Activated CD4-positive, alpha-beta T cell treated with anti-CD3 and anti-CD28 coated beads, Interleukin-2, amount 10 ng/mL, durations not matched to agents 7 days and 5 days (primary cell): ENCODE data around the gene ELOVL5. TPM values are rescaled to one million over a fixed set of nuclear protein-coding genes. Genes with fewer than 3 reads are reported as not detected.
"Not testable (repeated sequence)": the region's sequence is repeated elsewhere in the genome, so short reads cannot be mapped to it uniquely, and the experiment has no call there.

ENCODE experiments used
- CTCF ChIA-PET: fragments of 350-600 bp; sonication (Branson Sonifier 250); formaldehyde crosslinking; loops from one replicate; lab custom pipeline; 2021; ENCODE audit warnings: antibody characterized with exemption; lab: Charles Lee
- POLR2A ChIA-PET: fragments of 350-600 bp; sonication (Branson Sonifier 250); formaldehyde crosslinking; loops from one replicate; lab custom pipeline; 2021; ENCODE audit warnings: antibody characterized with exemption; lab: Charles Lee
- DNase-seq: peaks from one replicate; pipeline ENCODE4 v3.0.0-alpha.2; 2020
- H3K27ac Mint-ChIP-seq: one replicate; pipeline ENCODE4 v1.8.0; 2021; ENCODE audit warnings: mild to moderate bottlenecking, moderate library complexity, mixed read lengths
- H3K27me3 Mint-ChIP-seq: one replicate; pipeline ENCODE4 v1.8.0; 2021; ENCODE audit warnings: mixed read lengths
- H3K36me3 Mint-ChIP-seq: one replicate; pipeline ENCODE4 v1.8.0; 2021; ENCODE audit warnings: low read depth, mixed read lengths
- H3K4me1 Mint-ChIP-seq: one replicate; pipeline ENCODE4 v1.8.0; 2021; ENCODE audit warnings: mixed read lengths
- H3K4me3 Mint-ChIP-seq: one replicate; pipeline ENCODE4 v1.8.0; 2021; ENCODE audit warnings: mild to moderate bottlenecking, moderate library complexity, mixed read lengths
- H3K9me3 Mint-ChIP-seq: one replicate; pipeline ENCODE4 v1.8.0; 2021; ENCODE audit warnings: mixed read lengths
- total RNA-seq, 2 experiments: library from RNA; stranded (reverse); gene quantifications; one replicate each; pipeline ENCODE4 v1.2.3, GENCODE V29; 2021

Gene ELOVL5
- total RNA-seq, 2 experiments from 2014 or later = 124 to 152 TPM

DNA sequence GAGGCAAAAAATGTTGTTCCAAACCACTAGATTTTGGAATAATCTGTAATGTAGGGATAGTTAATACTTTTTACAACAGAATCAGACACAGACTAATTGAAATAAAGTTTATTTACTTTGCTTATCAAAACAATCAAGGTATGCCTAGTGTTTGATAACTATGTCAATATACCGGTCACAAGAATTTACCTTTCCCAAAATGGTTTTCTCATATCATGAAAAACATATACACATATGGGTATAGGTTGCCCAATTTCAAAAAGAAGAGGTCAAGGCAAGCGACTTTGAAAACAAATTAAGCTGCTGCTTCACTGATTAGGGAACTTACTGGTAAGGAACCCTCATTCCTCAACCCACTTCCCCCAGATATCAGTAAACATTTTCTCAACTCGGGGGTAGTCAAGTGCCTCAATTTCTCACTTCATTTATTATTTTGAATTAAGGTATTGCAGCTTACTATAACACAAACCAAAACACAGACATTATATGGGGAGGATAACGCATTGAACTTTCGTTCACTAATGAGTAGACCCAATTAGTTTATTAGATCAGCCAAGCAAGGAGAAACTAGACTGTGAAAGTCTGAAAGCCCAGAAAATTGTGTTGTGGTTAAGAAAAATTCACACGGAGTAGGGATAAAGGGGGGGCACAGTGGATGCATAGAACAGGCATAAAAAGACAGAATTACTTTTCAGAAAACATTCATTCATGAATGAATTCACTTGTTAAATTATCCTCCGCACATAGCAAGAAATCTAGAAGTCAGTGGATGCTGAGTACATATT lies 9.0 kb upstream of the ELOVL5 start:
- peaks cover 51% of the 10 kb centered on the region for H3K4me1 Mint-ChIP-seq
- H3K27ac Mint-ChIP-seq = peak overlapping the region; percentile 99
- DNase-seq = no peak
- POLR2A ChIA-PET = no interaction called here
- H3K4me3 Mint-ChIP-seq = peak overlapping the region; percentile 40
- CTCF ChIA-PET = no interaction called here
- H3K36me3 Mint-ChIP-seq = no peaks in the 10 kb centered on the region
- H3K9me3 Mint-ChIP-seq = peaks cover 5% of the 10 kb centered on the region
- peaks cover 16% of the 10 kb centered on the region for H3K27me3 Mint-ChIP-seq

DNA sequence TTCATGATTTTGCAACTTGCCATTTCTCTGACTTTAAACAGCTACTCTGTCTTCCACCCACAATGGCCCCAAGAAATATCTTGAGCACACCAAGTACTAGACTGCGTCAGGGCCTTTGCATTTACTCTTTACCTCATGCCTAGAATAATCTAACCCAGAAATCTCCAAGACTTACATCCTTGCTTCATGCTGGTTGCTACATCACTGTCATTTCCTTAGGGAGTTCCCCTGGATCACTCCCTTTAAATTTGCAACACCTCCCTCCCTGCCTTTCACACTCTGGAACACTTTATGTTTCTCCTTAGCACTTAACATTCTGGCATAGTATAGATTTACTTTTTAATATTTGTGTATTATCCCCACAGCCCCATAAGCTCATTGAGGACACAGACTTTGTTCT lies 4.9 kb upstream of the ELOVL5 start:
- no peaks in the 10 kb centered on the region for H3K36me3 Mint-ChIP-seq
- H3K4me1 Mint-ChIP-seq = peaks cover 28% of the 10 kb centered on the region
- H3K9me3 Mint-ChIP-seq = no peaks in the 10 kb centered on the region
- H3K27me3 Mint-ChIP-seq = peaks cover 28% of the 10 kb centered on the region
- no peak overlapping the region for H3K4me3 Mint-ChIP-seq
- H3K27ac Mint-ChIP-seq = no peak overlapping the region
- POLR2A ChIA-PET = no interaction called here
- no peak for DNase-seq
- CTCF ChIA-PET = interaction anchor here (0.9 kb wide), 1 partner anchor 10 kb away, joined by 3 read pairs; no protein-coding TSS in a partner anchor

DNA sequence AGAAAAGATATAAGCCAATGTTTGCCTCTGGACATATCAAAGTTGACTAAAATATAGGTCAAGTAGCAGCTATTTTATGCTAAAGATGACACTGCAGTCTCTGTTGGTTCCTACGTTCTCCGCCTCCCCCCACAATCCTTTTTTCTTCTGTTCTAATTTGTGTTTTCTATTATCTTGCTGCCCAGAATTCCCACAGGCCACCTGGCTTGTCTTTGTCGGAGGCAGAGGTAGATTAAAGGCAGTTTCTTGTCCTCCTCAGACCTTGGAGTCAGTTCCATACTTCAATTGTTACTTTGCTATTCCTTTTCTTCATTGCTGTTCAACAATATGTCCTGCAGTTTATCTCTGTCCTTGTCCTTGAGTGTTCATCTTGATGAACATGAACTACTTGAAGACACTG lies 3.6 kb upstream of the ELOVL5 start:
- DNase-seq = no peak
- no peak overlapping the region for H3K4me3 Mint-ChIP-seq
- ChIA-PET POLR2A (no interaction called here), CTCF (interaction anchor here (1.4 to 1.8 kb wide), 2 partner anchors 11 to 75 kb away, joined by 3 to 4 read pairs; no protein-coding TSS in a partner anchor)
- H3K9me3 Mint-ChIP-seq = no peaks in the 10 kb centered on the region
- H3K36me3 Mint-ChIP-seq = peaks cover under 1% of the 10 kb centered on the region
- no peak overlapping the region for H3K27ac Mint-ChIP-seq
- peaks cover 28% of the 10 kb centered on the region for H3K27me3 Mint-ChIP-seq
- H3K4me1 Mint-ChIP-seq = peaks cover 15% of the 10 kb centered on the region

DNA sequence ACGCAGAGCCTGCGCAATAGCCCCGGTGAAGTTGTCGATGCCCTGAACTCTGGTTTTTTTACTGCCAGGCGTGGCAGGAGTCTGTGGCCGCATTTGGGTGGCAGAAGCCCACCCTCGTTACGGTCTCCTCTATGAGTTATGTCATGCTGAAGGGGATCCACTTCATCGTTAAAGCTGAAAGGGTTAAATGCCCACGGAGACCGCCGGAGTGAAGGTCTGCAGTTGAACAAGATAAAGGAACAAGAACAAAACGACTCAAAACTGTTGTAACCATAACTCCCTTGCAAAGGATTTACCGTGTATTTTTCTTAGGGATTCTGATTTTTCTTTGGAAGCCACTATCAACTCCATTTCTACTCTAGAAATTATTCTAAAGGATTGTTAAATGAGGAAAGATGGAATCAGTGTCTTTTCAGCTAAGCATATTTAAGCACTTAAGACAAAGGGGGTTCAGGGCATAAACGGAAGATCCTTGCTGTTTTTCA lies 501 bp upstream of the ELOVL5 start:
- no peaks in the 10 kb centered on the region for H3K9me3 Mint-ChIP-seq
- H3K4me3 Mint-ChIP-seq = peak overlapping the region; percentile 97
- H3K36me3 Mint-ChIP-seq = peaks cover 25% of the 10 kb centered on the region
- H3K27me3 Mint-ChIP-seq = peaks cover 22% of the 10 kb centered on the region
- POLR2A ChIA-PET = interaction anchor here (0.6 kb wide), 1 partner anchor 12 kb away, joined by 3 read pairs; no protein-coding TSS in a partner anchor
- peaks cover 44% of the 10 kb centered on the region for H3K4me1 Mint-ChIP-seq
- peak overlapping the region; percentile 96 for H3K27ac Mint-ChIP-seq
- CTCF ChIA-PET = interaction anchor here (1.9 to 4.2 kb wide), 2 partner anchors 11 to 12 kb away, joined by 8 to 9 read pairs; no protein-coding TSS in a partner anchor
- DNase-seq = no peak

DNA sequence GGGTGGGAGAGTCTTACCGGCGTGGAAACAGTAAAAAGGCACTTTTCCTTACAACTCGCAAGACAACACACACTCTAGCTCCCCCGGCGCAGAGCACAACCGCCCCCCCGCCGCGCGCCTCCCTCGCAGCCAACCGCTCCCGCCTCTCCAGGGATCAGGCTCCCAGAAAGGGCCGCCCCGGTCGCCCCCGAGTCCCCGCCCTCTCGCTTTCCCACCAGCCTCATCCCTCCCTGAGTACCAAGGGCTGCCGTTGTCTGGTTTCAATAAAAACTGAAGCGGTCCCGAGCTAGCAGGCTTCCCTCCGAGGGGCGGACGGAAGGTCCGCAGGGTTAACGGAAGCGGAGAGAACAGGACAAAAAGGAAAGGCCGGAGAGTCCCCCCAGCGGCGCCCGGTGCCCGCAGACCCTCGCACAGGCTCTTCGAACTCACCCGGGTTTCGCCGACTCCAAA lies 804 bp downstream of the ELOVL5 start:
- peak; percentile 53 for DNase-seq
- Mint-ChIP-seq H3K4me3 (peak overlapping the region; percentile 97), H3K9me3 (no peaks in the 10 kb centered on the region), H3K27ac (peak overlapping the region; percentile 93), H3K36me3 (peaks cover 32% of the 10 kb centered on the region), H3K27me3 (peaks cover 14% of the 10 kb centered on the region), H3K4me1 (peaks cover 57% of the 10 kb centered on the region)
- POLR2A ChIA-PET = interaction anchor here (0.6 to 2.1 kb wide), 3 partner anchors 12 to 49 kb away, joined by 3 to 10 read pairs (median 8); no protein-coding TSS in a partner anchor
- CTCF ChIA-PET = interaction anchor here (1.0 to 4.2 kb wide), 5 partner anchors 8 to 26 kb away, joined by 3 to 9 read pairs (median 4); no protein-coding TSS in a partner anchor

DNA sequence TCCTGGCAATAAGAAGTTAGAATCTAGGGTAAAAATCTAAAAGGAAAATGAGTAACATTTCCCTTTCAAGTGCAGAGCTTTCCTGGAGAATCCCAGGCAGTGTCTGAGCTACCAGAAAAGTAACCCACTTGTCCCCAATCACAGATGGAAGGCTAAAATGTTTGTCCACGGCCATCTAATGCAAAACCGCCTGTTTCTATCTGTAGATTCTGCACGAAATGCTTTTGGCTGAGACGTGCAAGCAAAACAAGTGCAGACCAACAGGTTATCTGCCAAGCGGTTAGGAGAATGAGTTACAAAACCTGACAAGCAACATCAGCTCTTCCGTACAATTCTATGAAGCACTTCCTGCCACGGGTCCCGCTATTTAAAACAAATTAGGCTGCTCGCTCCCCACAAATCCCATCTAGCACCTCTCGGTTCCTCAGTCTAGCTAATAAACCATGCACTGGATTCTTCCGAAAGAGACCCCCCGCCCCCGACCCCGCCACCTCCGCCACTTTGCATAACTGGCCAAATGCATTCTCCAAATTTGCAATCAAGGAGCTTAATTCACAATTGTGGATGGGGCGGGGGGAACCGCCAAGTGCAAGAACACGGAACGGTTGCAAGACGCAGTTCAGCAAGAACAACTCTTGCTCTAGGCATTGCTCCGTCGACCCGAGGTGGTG lies 1.4 kb downstream of the ELOVL5 start:
- peaks cover 10% of the 10 kb centered on the region for H3K27me3 Mint-ChIP-seq
- ChIA-PET CTCF (interaction anchor here (0.8 to 4.2 kb wide), 9 partner anchors 9 to 44 kb away, joined by 3 to 9 read pairs (median 4); no protein-coding TSS in a partner anchor), POLR2A (interaction anchor here (0.6 to 2.1 kb wide), 3 partner anchors 12 to 50 kb away, joined by 3 to 10 read pairs (median 8); no protein-coding TSS in a partner anchor)
- peak; percentile 59 for DNase-seq
- H3K36me3 Mint-ChIP-seq = peaks cover 34% of the 10 kb centered on the region
- no peaks in the 10 kb centered on the region for H3K9me3 Mint-ChIP-seq
- H3K4me1 Mint-ChIP-seq = peaks cover 63% of the 10 kb centered on the region
- H3K27ac Mint-ChIP-seq = peak overlapping the region; percentile 93
- H3K4me3 Mint-ChIP-seq = peak overlapping the region; percentile 97

DNA sequence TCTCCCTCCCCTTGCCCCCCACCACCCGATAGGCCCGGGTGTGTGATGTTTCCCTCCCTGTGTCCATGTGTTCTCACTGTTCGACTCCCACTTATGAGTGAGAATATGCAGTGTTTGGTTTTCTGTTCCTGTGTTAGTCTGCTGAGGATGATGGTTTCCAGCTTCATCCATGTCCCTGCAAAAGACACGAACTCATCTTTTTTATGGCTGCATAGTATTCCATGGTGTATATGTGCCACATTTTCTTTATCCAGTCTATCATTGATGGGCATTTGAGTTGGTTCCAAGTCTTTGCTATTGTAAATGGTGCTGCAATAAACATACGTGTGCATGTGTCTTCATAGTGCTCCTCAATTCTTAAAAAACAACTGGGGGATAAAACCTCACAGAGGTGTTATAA lies 2.7 kb downstream of the ELOVL5 start:
- Mint-ChIP-seq H3K36me3 (peaks cover 35% of the 10 kb centered on the region), H3K4me3 (peak overlapping the region; percentile 97), H3K27ac (peak overlapping the region; percentile 93), H3K4me1 (peaks cover 76% of the 10 kb centered on the region)
- not testable (repeated sequence) for H3K27me3 Mint-ChIP-seq, DNase-seq, H3K9me3 Mint-ChIP-seq
- CTCF ChIA-PET = interaction anchor here (1.1 to 4.2 kb wide), 4 partner anchors 8 to 17 kb away, joined by 3 to 9 read pairs (median 6); no protein-coding TSS in a partner anchor
- POLR2A ChIA-PET = interaction anchor here (0.6 to 0.7 kb wide), 2 partner anchors 15 to 16 kb away, joined by 3 read pairs; no protein-coding TSS in a partner anchor

DNA sequence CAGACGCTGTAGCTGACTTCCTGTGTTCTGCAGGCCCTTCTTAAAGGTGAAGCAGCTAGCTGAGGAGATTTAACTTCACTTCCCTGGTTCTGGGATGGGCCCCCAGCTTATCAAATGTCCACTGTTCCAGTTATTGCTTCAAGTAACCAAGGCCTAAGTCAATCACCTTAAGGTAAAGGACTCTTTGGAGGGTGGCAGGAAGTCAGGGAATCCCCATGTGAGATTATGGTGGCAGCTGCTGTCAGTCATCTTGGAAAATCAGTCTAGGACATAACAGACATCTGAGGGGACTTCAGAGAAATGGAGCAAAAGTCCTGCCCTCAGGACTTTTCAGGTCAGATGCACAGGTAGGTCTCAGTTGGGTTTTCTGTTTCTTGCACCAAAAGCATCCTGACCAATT lies 3.8 kb downstream of the ELOVL5 start:
- Mint-ChIP-seq H3K27ac (peak overlapping the region; percentile 5), H3K27me3 (no peaks in the 10 kb centered on the region), H3K4me1 (peaks cover 78% of the 10 kb centered on the region), H3K4me3 (peak overlapping the region; percentile 23), H3K36me3 (peaks cover 35% of the 10 kb centered on the region), H3K9me3 (no peaks in the 10 kb centered on the region)
- ChIA-PET CTCF (interaction anchor here (0.6 to 1.8 kb wide), 4 partner anchors 15 to 52 kb away, joined by 3 to 6 read pairs (median 4); no protein-coding TSS in a partner anchor), POLR2A (no interaction called here)
- DNase-seq = no peak

DNA sequence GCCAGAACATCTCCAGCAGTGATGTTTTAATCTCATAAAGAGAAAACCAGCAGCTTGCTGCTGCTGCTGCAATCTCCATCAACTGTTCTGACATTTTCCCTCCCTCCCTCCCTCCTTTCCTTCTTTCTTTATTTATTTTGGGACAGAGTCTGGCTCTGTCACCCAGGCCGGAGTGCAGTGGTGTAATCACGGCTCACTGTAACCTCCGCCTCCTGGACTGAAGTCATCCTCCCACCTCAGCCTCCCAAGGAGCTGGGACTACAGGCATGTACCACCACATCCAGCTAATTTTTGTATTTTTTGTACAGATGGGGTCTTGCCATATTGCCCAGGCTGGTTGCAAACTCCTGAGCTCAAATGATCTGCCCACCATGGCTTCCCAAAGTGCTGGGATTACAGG lies 5.7 kb downstream of the ELOVL5 start:
- peaks cover 86% of the 10 kb centered on the region for H3K4me1 Mint-ChIP-seq
- CTCF ChIA-PET = interaction anchor here (0.9 to 1.6 kb wide), 3 partner anchors 24 to 34 kb away, joined by 3 to 5 read pairs (median 3); no protein-coding TSS in a partner anchor
- H3K4me3 Mint-ChIP-seq = no peak overlapping the region
- POLR2A ChIA-PET = no interaction called here
- DNase-seq = no peak
- no peak overlapping the region for H3K27ac Mint-ChIP-seq
- no peaks in the 10 kb centered on the region for H3K9me3 Mint-ChIP-seq
- H3K36me3 Mint-ChIP-seq = peaks cover 43% of the 10 kb centered on the region
- H3K27me3 Mint-ChIP-seq = no peaks in the 10 kb centered on the region

DNA sequence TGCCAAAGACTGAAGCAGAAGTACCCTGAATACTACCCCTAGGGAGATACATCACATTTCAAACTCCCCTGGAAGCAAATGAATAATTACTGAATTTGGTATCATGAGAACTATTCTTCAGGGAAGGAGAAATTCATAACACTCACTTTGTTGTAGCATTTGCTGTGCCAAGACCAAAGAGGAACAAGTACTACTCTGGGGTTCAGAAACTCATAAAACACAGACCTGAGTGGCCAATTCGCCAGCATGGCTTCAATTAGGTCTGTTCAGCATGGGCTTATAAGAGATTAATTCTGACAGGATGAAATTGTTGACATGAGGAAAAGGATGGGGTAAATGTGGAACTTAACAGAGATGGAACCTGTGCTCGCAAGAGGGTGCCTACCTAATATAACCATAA lies 6.5 kb downstream of the ELOVL5 start:
- CTCF ChIA-PET = no interaction called here
- POLR2A ChIA-PET = no interaction called here
- DNase-seq = no peak
- Mint-ChIP-seq H3K9me3 (no peaks in the 10 kb centered on the region), H3K36me3 (peaks cover 50% of the 10 kb centered on the region), H3K4me3 (no peak overlapping the region), H3K27me3 (no peaks in the 10 kb centered on the region), H3K27ac (no peak overlapping the region), H3K4me1 (peaks cover 94% of the 10 kb centered on the region)

DNA sequence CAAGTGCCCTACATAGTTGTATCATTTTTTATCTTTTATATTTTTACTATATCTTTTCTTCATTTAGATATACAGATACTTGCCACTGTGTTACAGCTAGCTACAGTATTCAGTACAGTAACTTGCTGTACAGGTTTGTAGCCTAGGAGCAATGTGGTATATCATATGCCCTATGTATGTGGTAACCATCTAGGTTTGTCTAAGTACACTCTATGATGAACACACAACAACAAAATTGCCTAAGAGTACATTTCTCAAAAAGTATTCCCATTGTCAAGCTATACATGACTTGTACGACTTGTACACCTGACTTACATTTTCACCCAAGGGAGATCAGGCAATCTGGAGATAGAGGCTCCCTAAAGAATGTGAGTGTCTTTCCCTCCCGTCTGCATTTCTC lies 8.2 kb downstream of the ELOVL5 start:
- Mint-ChIP-seq H3K27ac (no peak overlapping the region), H3K27me3 (no peaks in the 10 kb centered on the region), H3K36me3 (peaks cover 42% of the 10 kb centered on the region), H3K9me3 (no peaks in the 10 kb centered on the region), H3K4me1 (peaks cover 94% of the 10 kb centered on the region), H3K4me3 (no peak overlapping the region)
- ChIA-PET POLR2A (no interaction called here), CTCF (interaction anchor here (0.8 to 1.7 kb wide), 8 partner anchors 8 to 37 kb away, joined by 3 to 4 read pairs (median 3); partner anchors contain the start of gene ELOVL5)
- no peak for DNase-seq

DNA sequence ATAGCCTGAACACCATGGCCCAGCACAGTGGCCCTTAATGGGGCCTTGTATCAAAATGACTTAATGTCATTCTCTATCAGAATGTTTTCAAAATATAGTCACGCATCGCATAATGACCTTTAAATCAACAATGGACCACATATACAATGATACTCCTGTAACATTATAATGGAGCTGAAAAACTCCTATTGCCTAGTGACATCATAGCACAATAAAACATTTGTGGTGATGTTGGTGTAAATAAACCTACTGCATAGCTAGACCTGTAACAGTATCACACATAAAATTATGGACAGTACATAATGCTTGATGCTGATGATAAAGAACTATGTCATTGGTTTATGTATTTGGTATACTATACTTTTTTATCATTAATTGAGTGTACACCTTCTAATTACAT lies 9.3 kb downstream of the ELOVL5 start:
- Mint-ChIP-seq H3K36me3 (peaks cover 35% of the 10 kb centered on the region), H3K9me3 (no peaks in the 10 kb centered on the region), H3K4me3 (no peak overlapping the region), H3K27me3 (no peaks in the 10 kb centered on the region), H3K4me1 (peaks cover 94% of the 10 kb centered on the region), H3K27ac (no peak overlapping the region)
- DNase-seq = no peak
- ChIA-PET POLR2A (no interaction called here), CTCF (interaction anchor here (1.0 to 1.6 kb wide), 5 partner anchors 9 to 36 kb away, joined by 3 to 4 read pairs (median 3); partner anchors contain the start of gene ELOVL5)
